ENCODE data around the gene GRPEL2. TPM values are rescaled to one million over a fixed set of nuclear protein-coding genes. Genes with fewer than 3 reads are reported as not detected.

Gene GRPEL2
- total RNA-seq, 1 experiment from 2014 or later = 48.9 TPM

GRCh38 chr5:149365418-149365817 lies 20.1 kb downstream of the GRPEL2 start:
- ATAC-seq (no peak), DNase-seq (ENCODE audit: low read depth, low spot score) (no peak)
- intact Hi-C loops (cut with micrococcal nuclease) = loop anchor here (5.0 kb wide), 2 partner anchors 67 to 252 kb away; no protein-coding TSS in a partner anchor
- H2AFZ ChIP-seq (ENCODE audit: low read depth, low read length, poor library complexity, severe bottlenecking) = no peak overlapping the region
- ChIA-PET POLR2A (no interaction called here), RAD21 (ENCODE audit: low non-redundant PET in 1 of 2, low total read pairs in 2 of 2, uncharacterized antibody in 2 of 2, unreplicated experiment in 2 of 2) (no interaction called here), CTCF (interaction anchor here (1.2 kb wide), 1 partner anchor 17 kb away, joined by 3 read pairs; no protein-coding TSS in a partner anchor)
- no peak overlapping the region for H3K9ac ChIP-seq (ENCODE audit: low read length)
- H3K27ac ChIP-seq (ENCODE audit: low read depth, low read length) = no peak overlapping the region
- TF ChIP-seq SRF (IDR thresholded peaks at IDR 0.05; ENCODE audit: low read depth) (no peak), POLR2AphosphoS5 (IDR thresholded peaks at IDR 0.05; ENCODE audit: low read depth, low read length) (no peak), RAD21 (IDR thresholded peaks at IDR 0.05; ENCODE audit: low read depth) (no peak), SIN3A (IDR thresholded peaks at IDR 0.05; ENCODE audit: low read depth) (no peak), ATF3 (IDR thresholded peaks at IDR 0.05) (no peak), ZBTB33 (IDR thresholded peaks at IDR 0.05; ENCODE audit: extremely low read depth, insufficient replicate concordance, low read length) (no peak), EZH2phosphoT487 (IDR thresholded peaks at IDR 0.05; ENCODE audit: borderline replicate concordance) (no peak), REST (IDR thresholded peaks at IDR 0.05; ENCODE audit: low read depth) (no peak), CEBPB (IDR thresholded peaks at IDR 0.05; ENCODE audit: low read depth) (no peak), CTCF (IDR thresholded peaks at IDR 0.05 in 2 of 3, conservative IDR thresholded peaks at IDR 0.05 in 1 of 3; ENCODE audit: borderline replicate concordance in 1 of 3, insufficient read depth in 1 of 3, low read depth in 2 of 3, low read length in 2 of 3) (no peak)
- no TSS peak for BruUV-seq (replicated peaks)
- H3K27me3 ChIP-seq (ENCODE audit: insufficient read depth, low read length) = no peaks in the 10 kb centered on the region
- no peaks in the 10 kb centered on the region for H3K9me3 ChIP-seq (ENCODE audit: control insufficient read depth in 1 of 2, insufficient read depth in 1 of 2, low read depth in 1 of 2, low read length in 2 of 2)
- no peak overlapping the region for H3K4me3 ChIP-seq (replicated peaks in 1 of 2; ENCODE audit: low read depth in 1 of 2, low read length in 2 of 2)
- H3K79me2 ChIP-seq (ENCODE audit: insufficient read depth, low read length) = no peaks in the 10 kb centered on the region
- H3K9me2 ChIP-seq (ENCODE audit: insufficient read depth) = no peaks in the 10 kb centered on the region
- no peak overlapping the region for H3K4me2 ChIP-seq (ENCODE audit: low read length)
- H3K36me3 ChIP-seq (ENCODE audit: control insufficient read depth in 1 of 2, insufficient read depth in 2 of 2, low read length in 2 of 2) = no peaks in the 10 kb centered on the region
- no peaks in the 10 kb centered on the region for H4K20me1 ChIP-seq (ENCODE audit: insufficient read depth)
- peaks cover 4 to 9% of the 10 kb centered on the region in 2 experiments; a peak in 3 of 4 replicates for H3K4me1 ChIP-seq (ENCODE audit: control insufficient read depth in 1 of 2, insufficient read depth in 2 of 2, low read length in 2 of 2)
